Measurements from ENCODE around the gene ARSB. TPM values are rescaled to one million over a fixed set of nuclear protein-coding genes. Genes with fewer than 3 reads are reported as not detected.
A peak's percentile ranks its signal among the peaks of the same experiment; 100 is the strongest.

The ARSB gene
- total RNA-seq, 2 donors from 2014 or later: 28.1 TPM

- no peak for TF ChIP-seq CTCF (conservative IDR thresholded peaks at IDR 0.05)
- H3K4me3 ChIP-seq (ENCODE audit: low read length): no peak overlapping the region
- peaks cover 24% of the 10 kb centered on the region for H3K27me3 Mint-ChIP-seq (ENCODE audit: insufficient read depth)
- H3K27ac Mint-ChIP-seq: no peak overlapping the region
- no peaks in the 10 kb centered on the region for H3K9me3 Mint-ChIP-seq
- H3K36me3 ChIP-seq (ENCODE audit: control insufficient read depth, insufficient read depth, low read length): no peaks in the 10 kb centered on the region
- H3K4me1 ChIP-seq (ENCODE audit: control insufficient read depth, insufficient read depth, low read length): no peaks in the 10 kb centered on the region
- H3K9ac ChIP-seq (ENCODE audit: extremely low read depth, low read length, poor library complexity, severe bottlenecking): no peak overlapping the region
- peaks cover 8% of the 10 kb centered on the region for H3K4me1 Mint-ChIP-seq
- no peak overlapping the region for H3K27ac ChIP-seq (ENCODE audit: low read depth, low read length)
- no peaks in the 10 kb centered on the region for H3K9me3 ChIP-seq (ENCODE audit: control insufficient read depth, low read length)
- no peak for DNase-seq
- H3K36me3 Mint-ChIP-seq (ENCODE audit: low read depth): no peaks in the 10 kb centered on the region
- H3K27me3 ChIP-seq (ENCODE audit: control insufficient read depth, insufficient read depth, low read length, poor library complexity, severe bottlenecking): peaks cover 4% of the 10 kb centered on the region
- no peak overlapping the region for H3K4me3 Mint-ChIP-seq
- 86 to 93% methylated on average over 2 to 12 of the region's 12 CpGs for WGBS, 2 experiments (ENCODE audit: insufficient coverage in 1 of 2, insufficient read length in 1 of 2)
These were observed 4.0 kb upstream of the ARSB start for GRCh38 chr5:78989080-78989479.

- TF ChIP-seq CTCF (conservative IDR thresholded peaks at IDR 0.05): no peak
- Mint-ChIP-seq H3K27ac (peak overlapping the region; percentile 79), H3K4me3 (peak overlapping the region; percentile 72), H3K36me3 (ENCODE audit: low read depth) (no peaks in the 10 kb centered on the region), H3K27me3 (ENCODE audit: insufficient read depth) (peaks cover 19% of the 10 kb centered on the region), H3K4me1 (peaks cover 28% of the 10 kb centered on the region), H3K9me3 (no peaks in the 10 kb centered on the region)
- H3K4me3 ChIP-seq (ENCODE audit: low read length): peak overlapping the region; percentile 88
- no peaks in the 10 kb centered on the region for H3K4me1 ChIP-seq (ENCODE audit: control insufficient read depth, insufficient read depth, low read length)
- WGBS, 2 experiments (ENCODE audit: insufficient coverage in 1 of 2, insufficient read length in 1 of 2): 52 to 59% methylated on average over 7 to 11 of the region's 11 CpGs
- no peaks in the 10 kb centered on the region for H3K36me3 ChIP-seq (ENCODE audit: control insufficient read depth, insufficient read depth, low read length)
- H3K9me3 ChIP-seq (ENCODE audit: control insufficient read depth, low read length): no peaks in the 10 kb centered on the region
- DNase-seq: peak; percentile 45
- no peak overlapping the region for H3K27ac ChIP-seq (ENCODE audit: low read depth, low read length)
- peaks cover 4% of the 10 kb centered on the region for H3K27me3 ChIP-seq (ENCODE audit: control insufficient read depth, insufficient read depth, low read length, poor library complexity, severe bottlenecking)
- H3K9ac ChIP-seq (ENCODE audit: extremely low read depth, low read length, poor library complexity, severe bottlenecking): peak overlapping the region; percentile 66
These were observed 664 bp upstream of the ARSB start for GRCh38 chr5:78985725-78986223.

GRCh38 chr5:78984439-78985115 lies 533 bp downstream of the ARSB start:
- Histone ChIP-seq H3K9ac (ENCODE audit: extremely low read depth, low read length, poor library complexity, severe bottlenecking) (peak overlapping the region; percentile 66), H3K36me3 (ENCODE audit: control insufficient read depth, insufficient read depth, low read length) (no peaks in the 10 kb centered on the region), H3K4me3 (ENCODE audit: low read length) (peak overlapping the region; percentile 88), H3K9me3 (ENCODE audit: control insufficient read depth, low read length) (no peaks in the 10 kb centered on the region), H3K27me3 (ENCODE audit: control insufficient read depth, insufficient read depth, low read length, poor library complexity, severe bottlenecking) (peaks cover 4% of the 10 kb centered on the region), H3K4me1 (ENCODE audit: control insufficient read depth, insufficient read depth, low read length) (no peaks in the 10 kb centered on the region), H3K27ac (ENCODE audit: low read depth, low read length) (peak overlapping the region; percentile 87)
- peak; percentile 67 for TF ChIP-seq CTCF (conservative IDR thresholded peaks at IDR 0.05)
- DNase-seq: peak; percentile 96
- Mint-ChIP-seq H3K36me3 (ENCODE audit: low read depth) (no peaks in the 10 kb centered on the region), H3K4me3 (peak overlapping the region; percentile 72), H3K9me3 (no peaks in the 10 kb centered on the region), H3K27ac (peak overlapping the region; percentile 90), H3K27me3 (ENCODE audit: insufficient read depth) (peaks cover 19% of the 10 kb centered on the region), H3K4me1 (peaks cover 30% of the 10 kb centered on the region)
- WGBS, 2 experiments (ENCODE audit: insufficient coverage in 1 of 2, insufficient read length in 1 of 2): 0% methylated on average over 34 to 79 of the region's 79 CpGs

All from endodermal cell (in vitro differentiated cells).